ENCODE data around the gene SYPL1. TPM values are rescaled to one million over a fixed set of nuclear protein-coding genes. Genes with fewer than 3 reads are reported as not detected.

The SYPL1 gene
- polyA plus RNA-seq, 4 donors: 21.0 to 104 (median 65.1) TPM

DNA sequence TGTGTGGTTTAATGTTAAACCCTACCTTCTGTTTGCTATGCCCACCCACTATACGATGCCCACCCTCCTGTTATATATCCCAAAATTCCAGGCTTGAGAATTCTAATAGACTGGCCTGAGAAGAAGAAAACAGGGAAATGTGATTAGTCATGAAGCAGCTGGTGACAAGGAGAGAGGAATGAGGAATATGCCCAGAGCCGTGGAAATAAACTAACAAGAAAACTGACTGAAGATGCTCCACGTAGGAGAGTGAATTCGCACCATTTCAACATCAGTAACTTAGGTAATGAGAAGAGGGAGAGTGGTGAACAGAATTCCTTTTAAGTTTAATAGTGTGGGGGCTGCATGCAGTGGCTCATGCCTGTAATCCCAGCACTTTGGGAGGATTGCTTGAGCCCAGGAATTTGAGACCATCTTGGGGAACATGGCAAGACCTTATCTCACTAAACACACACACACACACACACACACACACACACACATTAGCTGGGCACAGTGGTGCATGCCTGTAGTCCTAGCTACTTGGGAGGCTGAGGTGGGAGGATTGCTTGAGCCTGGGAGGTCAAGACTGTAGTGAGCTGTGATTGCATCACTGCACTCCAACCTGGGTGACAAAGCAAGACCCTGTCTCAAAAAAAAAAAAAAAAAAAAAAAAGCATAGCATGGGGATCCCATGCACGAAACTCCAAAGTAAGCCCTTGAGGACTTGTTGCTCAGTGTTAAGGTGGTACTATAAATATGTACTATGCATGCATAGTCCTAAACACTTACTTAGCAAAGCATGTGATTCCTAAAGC lies 16.1 kb upstream of the SYPL1 start:
- FAIRE-seq (no peak), DNase-seq (no peak)
- H3K4me3 ChIP-seq (ENCODE audit: low read depth in 1 of 3, low read length in 3 of 3): no peak overlapping the region
- H3K4me1 ChIP-seq (ENCODE audit: control insufficient read depth in 3 of 3, insufficient read depth in 2 of 3, low read depth in 1 of 3, low read length in 2 of 3): no peaks in the 10 kb centered on the region
- WGBS, 3 donors: 81 to 84% (median 82%) methylated on average over 5 of the region's 5 CpGs
- H3K27ac ChIP-seq (ENCODE audit: low read depth in 1 of 3, low read length in 2 of 3): no peak overlapping the region
- peaks cover 0 to 2% (median 0%) of the 10 kb centered on the region in 3 donors for H3K27me3 ChIP-seq (ENCODE audit: control insufficient read depth in 3 of 3, insufficient read depth in 3 of 3, low read length in 3 of 3)
- H3K9me3 ChIP-seq (ENCODE audit: control insufficient read depth in 2 of 2, insufficient read depth in 1 of 2, low read depth in 1 of 2, low read length in 1 of 2): no peaks in the 10 kb centered on the region
- H3K36me3 ChIP-seq (ENCODE audit: control insufficient read depth in 3 of 3, insufficient read depth in 2 of 3, low read depth in 1 of 3, low read length in 3 of 3): no peaks in the 10 kb centered on the region

DNA sequence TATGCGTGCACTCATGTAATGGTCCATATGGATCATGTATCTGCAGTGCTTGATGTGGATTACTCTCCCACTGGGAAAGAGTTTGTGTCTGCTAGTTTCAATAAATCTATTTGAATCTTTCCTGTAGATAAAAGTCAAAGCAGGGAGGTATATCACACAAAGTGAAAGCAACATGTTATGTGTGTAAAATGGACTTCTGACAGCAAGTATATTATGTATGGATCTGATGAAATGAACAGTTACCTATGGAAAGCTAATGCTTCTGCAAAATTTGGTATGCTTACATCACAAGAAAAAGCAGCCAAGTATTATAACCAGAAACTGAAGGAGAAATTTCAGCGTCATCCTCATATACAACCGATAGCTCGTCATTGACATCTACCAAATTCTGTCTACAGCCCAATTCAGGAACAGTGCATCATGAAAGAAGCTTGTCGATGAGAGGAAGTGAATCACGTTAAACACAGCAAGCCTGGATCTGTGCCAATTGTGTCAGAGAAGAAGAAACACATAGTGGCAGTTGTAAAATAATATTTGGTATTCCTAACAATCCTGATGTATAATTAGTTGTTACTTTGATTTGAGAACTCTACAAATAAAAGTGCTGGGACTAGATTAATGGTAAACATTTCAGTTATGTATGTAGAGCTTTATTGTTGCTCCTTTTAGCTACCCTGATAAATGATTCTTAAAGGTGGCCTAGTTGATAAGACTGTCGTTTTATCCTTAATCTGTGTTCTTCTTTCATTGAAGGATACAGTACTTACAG lies 14.2 kb upstream of the SYPL1 start:
- no peaks in the 10 kb centered on the region for H3K27me3 ChIP-seq (ENCODE audit: control insufficient read depth in 3 of 3, insufficient read depth in 3 of 3, low read length in 3 of 3)
- DNase-seq: peak in 1 of 2 donors; percentile 32
- no peaks in the 10 kb centered on the region for H3K36me3 ChIP-seq (ENCODE audit: control insufficient read depth in 3 of 3, insufficient read depth in 2 of 3, low read depth in 1 of 3, low read length in 3 of 3)
- H3K4me1 ChIP-seq (ENCODE audit: control insufficient read depth in 3 of 3, insufficient read depth in 2 of 3, low read depth in 1 of 3, low read length in 2 of 3): no peaks in the 10 kb centered on the region
- no peak overlapping the region for H3K27ac ChIP-seq (ENCODE audit: low read depth in 1 of 3, low read length in 2 of 3)
- H3K9me3 ChIP-seq (ENCODE audit: control insufficient read depth in 2 of 2, insufficient read depth in 1 of 2, low read depth in 1 of 2, low read length in 1 of 2): no peaks in the 10 kb centered on the region
- no peak overlapping the region for H3K4me3 ChIP-seq (ENCODE audit: low read depth in 1 of 3, low read length in 3 of 3)
- no peak for FAIRE-seq
- 34 to 39% (median 37%) methylated on average over 7 of the region's 7 CpGs for WGBS, 3 donors

DNA sequence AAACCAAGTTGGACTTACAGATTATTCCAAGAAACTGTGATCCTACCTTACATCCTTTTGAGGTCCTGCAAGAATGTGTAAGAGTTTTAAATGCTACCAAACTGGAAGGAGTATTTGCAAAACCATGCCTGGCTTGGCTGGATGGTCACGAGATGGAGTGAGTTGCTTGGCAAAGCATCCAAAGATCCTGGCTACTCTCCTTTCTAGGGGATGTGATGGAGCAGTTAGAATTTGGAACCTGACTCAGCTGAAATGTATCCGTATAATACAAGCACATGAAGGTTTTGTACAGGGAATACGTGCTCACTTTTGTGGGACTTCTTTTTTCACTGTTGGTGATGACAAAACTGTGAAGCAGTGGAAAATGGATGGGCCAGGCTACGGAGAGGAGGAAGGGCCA lies 13.3 kb upstream of the SYPL1 start:
- no peaks in the 10 kb centered on the region for H3K4me1 ChIP-seq (ENCODE audit: control insufficient read depth in 3 of 3, insufficient read depth in 2 of 3, low read depth in 1 of 3, low read length in 2 of 3)
- FAIRE-seq (no peak), DNase-seq (no peak)
- H3K27ac ChIP-seq (ENCODE audit: low read depth in 1 of 3, low read length in 2 of 3): no peak overlapping the region
- no peaks in the 10 kb centered on the region for H3K27me3 ChIP-seq (ENCODE audit: control insufficient read depth in 3 of 3, insufficient read depth in 3 of 3, low read length in 3 of 3)
- no peaks in the 10 kb centered on the region for H3K9me3 ChIP-seq (ENCODE audit: control insufficient read depth in 2 of 2, insufficient read depth in 1 of 2, low read depth in 1 of 2, low read length in 1 of 2)
- no peaks in the 10 kb centered on the region for H3K36me3 ChIP-seq (ENCODE audit: control insufficient read depth in 3 of 3, insufficient read depth in 2 of 3, low read depth in 1 of 3, low read length in 3 of 3)
- 64 to 85% (median 70%) methylated on average over 4 of the region's 4 CpGs for WGBS, 3 donors
- no peak overlapping the region for H3K4me3 ChIP-seq (ENCODE audit: low read depth in 1 of 3, low read length in 3 of 3)

DNA sequence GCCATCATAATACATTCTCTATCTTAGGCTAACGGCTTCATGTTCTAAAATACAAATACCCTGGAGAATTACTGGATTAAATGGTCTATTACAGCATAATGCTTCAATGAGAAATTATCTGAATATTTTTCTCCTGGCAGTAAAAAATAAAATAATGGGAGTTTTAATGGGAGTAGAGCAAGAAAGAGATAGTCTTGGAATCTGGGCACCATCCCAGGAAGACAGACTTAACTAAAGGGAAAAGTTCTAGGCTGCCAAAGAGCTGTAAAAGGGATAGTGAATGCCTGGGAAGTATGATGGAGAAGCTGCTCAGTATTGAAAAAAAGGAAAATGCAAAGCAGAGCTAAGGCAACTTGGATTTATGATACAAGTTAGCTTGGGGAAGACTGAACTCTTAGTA lies 12.1 kb upstream of the SYPL1 start:
- WGBS, 3 donors: 79 to 92% (median 92%) methylated on average over 1 of the region's 1 CpG
- no peak overlapping the region for H3K27ac ChIP-seq (ENCODE audit: low read depth in 1 of 3, low read length in 2 of 3)
- H3K4me3 ChIP-seq (ENCODE audit: low read depth in 1 of 3, low read length in 3 of 3): no peak overlapping the region
- H3K27me3 ChIP-seq (ENCODE audit: control insufficient read depth in 3 of 3, insufficient read depth in 3 of 3, low read length in 3 of 3): no peaks in the 10 kb centered on the region
- FAIRE-seq (no peak), DNase-seq (no peak)
- no peaks in the 10 kb centered on the region for H3K4me1 ChIP-seq (ENCODE audit: control insufficient read depth in 3 of 3, insufficient read depth in 2 of 3, low read depth in 1 of 3, low read length in 2 of 3)
- no peaks in the 10 kb centered on the region for H3K36me3 ChIP-seq (ENCODE audit: control insufficient read depth in 3 of 3, insufficient read depth in 2 of 3, low read depth in 1 of 3, low read length in 3 of 3)
- no peaks in the 10 kb centered on the region for H3K9me3 ChIP-seq (ENCODE audit: control insufficient read depth in 2 of 2, insufficient read depth in 1 of 2, low read depth in 1 of 2, low read length in 1 of 2)

DNA sequence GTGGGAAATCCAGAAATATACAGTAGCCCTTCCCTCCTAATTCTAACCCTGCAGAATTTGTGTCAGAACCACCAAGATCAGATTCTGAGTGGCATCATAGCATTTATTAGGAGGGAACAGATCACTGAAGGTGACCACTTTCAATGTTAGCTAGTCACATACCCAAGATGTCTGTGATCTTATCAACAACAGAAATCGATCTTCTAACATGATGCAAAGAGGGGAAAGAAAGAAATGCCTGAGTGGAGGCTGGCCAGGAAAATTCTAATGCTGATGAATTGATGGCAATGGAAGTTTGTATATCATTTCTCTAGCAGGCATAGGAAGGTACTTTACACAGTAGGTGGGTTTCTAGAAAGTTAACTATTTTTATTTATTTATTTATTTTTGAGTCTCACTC lies 10.6 kb upstream of the SYPL1 start:
- no peaks in the 10 kb centered on the region for H3K27me3 ChIP-seq (ENCODE audit: control insufficient read depth in 3 of 3, insufficient read depth in 3 of 3, low read length in 3 of 3)
- no peak overlapping the region for H3K4me3 ChIP-seq (ENCODE audit: low read depth in 1 of 3, low read length in 3 of 3)
- H3K4me1 ChIP-seq (ENCODE audit: control insufficient read depth in 3 of 3, insufficient read depth in 2 of 3, low read depth in 1 of 3, low read length in 2 of 3): no peaks in the 10 kb centered on the region
- no peaks in the 10 kb centered on the region for H3K9me3 ChIP-seq (ENCODE audit: control insufficient read depth in 2 of 2, insufficient read depth in 1 of 2, low read depth in 1 of 2, low read length in 1 of 2)
- WGBS, 3 donors: 60 to 78% (median 77%) methylated on average over 1 of the region's 1 CpG
- no peak overlapping the region for H3K27ac ChIP-seq (ENCODE audit: low read depth in 1 of 3, low read length in 2 of 3)
- no peaks in the 10 kb centered on the region for H3K36me3 ChIP-seq (ENCODE audit: control insufficient read depth in 3 of 3, insufficient read depth in 2 of 3, low read depth in 1 of 3, low read length in 3 of 3)
- DNase-seq (no peak), FAIRE-seq (no peak)

DNA sequence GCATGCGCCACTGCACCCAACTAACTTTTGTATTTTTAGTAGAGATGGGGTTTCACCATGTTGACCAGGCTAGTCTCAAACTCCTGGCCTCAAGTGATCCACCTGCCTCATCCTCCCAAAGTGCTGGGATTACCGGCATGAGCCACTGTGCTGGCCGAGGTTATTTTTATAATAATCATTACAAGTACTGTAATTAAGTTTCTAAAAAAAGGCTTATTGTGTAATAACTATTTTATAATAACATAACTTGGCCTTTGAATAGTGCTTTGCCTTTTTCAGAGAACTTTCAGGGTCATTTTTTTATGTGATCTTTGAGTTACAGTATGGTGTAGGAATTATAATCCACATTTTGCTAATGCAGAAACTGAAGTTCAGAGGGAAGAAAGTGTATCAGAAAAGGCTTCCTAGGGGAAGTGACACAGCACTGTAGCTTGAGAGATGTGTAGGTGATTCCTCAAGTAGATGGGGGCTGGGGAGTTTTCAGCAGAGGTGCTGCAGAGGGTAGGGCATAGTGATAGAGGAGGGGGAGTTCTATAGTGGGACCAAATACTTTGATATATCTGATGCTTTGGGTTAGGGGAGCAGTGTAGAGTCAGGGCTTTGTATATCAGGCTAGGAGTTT lies 9.2 kb upstream of the SYPL1 start:
- H3K4me1 ChIP-seq (ENCODE audit: control insufficient read depth in 3 of 3, insufficient read depth in 2 of 3, low read depth in 1 of 3, low read length in 2 of 3): no peaks in the 10 kb centered on the region
- no peaks in the 10 kb centered on the region for H3K9me3 ChIP-seq (ENCODE audit: control insufficient read depth in 2 of 2, insufficient read depth in 1 of 2, low read depth in 1 of 2, low read length in 1 of 2)
- no peaks in the 10 kb centered on the region for H3K36me3 ChIP-seq (ENCODE audit: control insufficient read depth in 3 of 3, insufficient read depth in 2 of 3, low read depth in 1 of 3, low read length in 3 of 3)
- H3K4me3 ChIP-seq (ENCODE audit: low read depth in 1 of 3, low read length in 3 of 3): no peak overlapping the region
- 74 to 83% (median 81%) methylated on average over 3 of the region's 3 CpGs for WGBS, 3 donors
- H3K27me3 ChIP-seq (ENCODE audit: control insufficient read depth in 3 of 3, insufficient read depth in 3 of 3, low read length in 3 of 3): no peaks in the 10 kb centered on the region
- DNase-seq (no peak), FAIRE-seq (no peak)
- no peak overlapping the region for H3K27ac ChIP-seq (ENCODE audit: low read depth in 1 of 3, low read length in 2 of 3)

DNA sequence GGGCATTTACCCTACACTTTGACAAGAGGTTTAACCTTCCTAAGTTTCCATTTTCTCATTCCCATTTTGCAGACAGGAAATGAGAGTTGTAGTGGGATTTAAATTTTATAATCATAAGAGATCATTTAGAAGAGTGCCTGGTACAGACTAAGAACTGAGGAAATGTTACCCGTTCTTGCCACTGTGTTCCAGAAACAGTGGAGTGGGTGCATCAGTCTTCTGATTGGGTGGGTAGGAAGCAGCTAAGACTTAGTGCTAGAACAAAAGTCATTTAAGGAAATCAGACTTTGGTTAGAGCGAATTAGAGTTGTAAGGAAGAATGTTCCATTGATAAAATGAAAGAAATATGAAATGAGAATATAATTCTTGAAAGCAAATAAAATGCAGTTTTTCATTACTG lies 8.4 kb upstream of the SYPL1 start:
- no peak overlapping the region for H3K4me3 ChIP-seq (ENCODE audit: low read depth in 1 of 3, low read length in 3 of 3)
- H3K9me3 ChIP-seq (ENCODE audit: control insufficient read depth in 2 of 2, insufficient read depth in 1 of 2, low read depth in 1 of 2, low read length in 1 of 2): no peaks in the 10 kb centered on the region
- H3K4me1 ChIP-seq (ENCODE audit: control insufficient read depth in 3 of 3, insufficient read depth in 2 of 3, low read depth in 1 of 3, low read length in 2 of 3): no peaks in the 10 kb centered on the region
- 84 to 96% (median 94%) methylated on average over 2 of the region's 2 CpGs for WGBS, 3 donors
- H3K36me3 ChIP-seq (ENCODE audit: control insufficient read depth in 3 of 3, insufficient read depth in 2 of 3, low read depth in 1 of 3, low read length in 3 of 3): no peaks in the 10 kb centered on the region
- no peaks in the 10 kb centered on the region for H3K27me3 ChIP-seq (ENCODE audit: control insufficient read depth in 3 of 3, insufficient read depth in 3 of 3, low read length in 3 of 3)
- FAIRE-seq: no peak
- no peak overlapping the region for H3K27ac ChIP-seq (ENCODE audit: low read depth in 1 of 3, low read length in 2 of 3)
- DNase-seq: no peak

DNA sequence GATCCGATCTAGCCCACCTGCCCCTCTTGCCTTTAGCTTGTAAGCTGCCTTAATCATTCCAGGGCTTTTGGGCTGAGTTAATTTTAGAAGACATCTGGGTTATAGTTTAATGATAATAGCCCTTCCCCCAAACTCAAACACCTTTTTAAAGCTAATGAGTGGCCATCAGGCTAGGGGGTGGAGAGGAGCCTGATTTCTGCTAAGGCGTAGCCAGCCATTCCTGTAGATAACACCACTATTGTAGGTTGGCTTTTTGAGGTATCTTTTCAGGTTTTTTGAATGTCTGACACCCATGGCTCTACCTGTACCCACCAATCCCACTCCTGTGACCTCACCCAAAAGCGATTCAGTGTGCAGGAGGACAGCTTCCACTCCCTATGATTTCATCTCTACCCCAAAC lies 7.6 kb upstream of the SYPL1 start:
- Histone ChIP-seq H3K27ac (ENCODE audit: low read depth in 1 of 3, low read length in 2 of 3) (no peak overlapping the region), H3K36me3 (ENCODE audit: control insufficient read depth in 3 of 3, insufficient read depth in 2 of 3, low read depth in 1 of 3, low read length in 3 of 3) (no peaks in the 10 kb centered on the region), H3K27me3 (ENCODE audit: control insufficient read depth in 3 of 3, insufficient read depth in 3 of 3, low read length in 3 of 3) (no peaks in the 10 kb centered on the region), H3K9me3 (ENCODE audit: control insufficient read depth in 2 of 2, insufficient read depth in 1 of 2, low read depth in 1 of 2, low read length in 1 of 2) (no peaks in the 10 kb centered on the region), H3K4me3 (ENCODE audit: low read depth in 1 of 3, low read length in 3 of 3) (no peak overlapping the region), H3K4me1 (ENCODE audit: control insufficient read depth in 3 of 3, insufficient read depth in 2 of 3, low read depth in 1 of 3, low read length in 2 of 3) (no peaks in the 10 kb centered on the region)
- DNase-seq (no peak), FAIRE-seq (no peak)
- 80 to 88% (median 85%) methylated on average over 3 of the region's 3 CpGs for WGBS, 3 donors
